Mesenchymal stem cell (in vitro differentiated cells and primary cell): ENCODE results near the gene MEMO1.

ENCODE experiments used
- DNase-seq: peaks from one replicate; pipeline ENCODE4 v3.0.0-alpha.2; 2013
- H2AFZ ChIP-seq: one replicate; pipeline ENCODE4 v1.6.1; 2013; ENCODE audit warnings: low read depth, mild to moderate bottlenecking, control low read depth, inconsistent platforms, low read length, moderate library complexity
- H2AK5ac ChIP-seq: 2 replicates; pipeline ENCODE4 v1.6.1; 2013; ENCODE audit warnings: low read length, moderate library complexity, mild to moderate bottlenecking, inconsistent platforms; ENCODE audit not compliant: severe bottlenecking
- H2BK120ac ChIP-seq: one replicate; pipeline ENCODE4 v1.6.1; 2013; ENCODE audit warnings: low read depth, mild to moderate bottlenecking, inconsistent platforms, low read length, moderate library complexity
- H2BK12ac ChIP-seq, 2 experiments: one replicate each; pipeline ENCODE4 v1.6.1; 2013; ENCODE audit warnings: inconsistent platforms in 2 of 2, low read length in 2 of 2, mild to moderate bottlenecking in 2 of 2, moderate library complexity in 2 of 2, control low read depth in 1 of 2
- H2BK15ac ChIP-seq: one replicate; pipeline ENCODE4 v1.6.1; 2013; ENCODE audit warnings: mild to moderate bottlenecking, low read depth, inconsistent platforms; ENCODE audit not compliant: poor library complexity, severe bottlenecking
- H2BK5ac ChIP-seq: 2 replicates; pipeline ENCODE4 v1.6.1; 2013; ENCODE audit warnings: low read depth, mild to moderate bottlenecking, low read length, control low read depth, inconsistent platforms; ENCODE audit not compliant: poor library complexity, severe bottlenecking
- H3K14ac ChIP-seq, 2 experiments: one replicate each; pipeline ENCODE4 v1.6.1; 2013; ENCODE audit warnings: inconsistent platforms in 2 of 2, low read length in 2 of 2, control low read depth in 1 of 2, mild to moderate bottlenecking in 1 of 2, moderate library complexity in 1 of 2
- H3K18ac ChIP-seq, 2 experiments: one replicate each; pipeline ENCODE4 v1.6.1; 2013; ENCODE audit warnings: inconsistent platforms in 2 of 2, low read length in 2 of 2, control low read depth in 1 of 2, low read depth in 1 of 2, mild to moderate bottlenecking in 1 of 2
- H3K23ac ChIP-seq, 2 experiments: one replicate each; pipeline ENCODE4 v1.6.1; 2013; ENCODE audit warnings: inconsistent platforms in 2 of 2, low read length in 2 of 2, mild to moderate bottlenecking in 2 of 2, moderate library complexity in 2 of 2, control low read depth in 1 of 2
- H3K27ac ChIP-seq: 2 replicates; pipeline ENCODE4 v1.5.1; 2013; ENCODE audit warnings: mild to moderate bottlenecking, moderate library complexity, low read length, control low read depth, inconsistent platforms; ENCODE audit not compliant: poor library complexity, severe bottlenecking
- H3K27me3 ChIP-seq, 2 experiments: 2 replicates each; pipeline versions ENCODE4 v1.6.1 to v1.7.0; 2013; ENCODE audit warnings: low read length in 2 of 2, mild to moderate bottlenecking in 2 of 2, moderate library complexity in 2 of 2, control low read depth in 1 of 2, inconsistent platforms in 1 of 2; ENCODE audit not compliant: control insufficient read depth in 1 of 2, insufficient read depth in 1 of 2
- H3K36me3 ChIP-seq, 2 experiments: 2 replicates each; pipeline versions ENCODE4 v1.6.1 to v1.7.0; 2013; ENCODE audit warnings: low read length in 2 of 2, control low read depth in 1 of 2, inconsistent platforms in 1 of 2, low read depth in 1 of 2, mild to moderate bottlenecking in 1 of 2; ENCODE audit not compliant: insufficient read depth in 2 of 2, control insufficient read depth in 1 of 2
- H3K4ac ChIP-seq, 2 experiments: one replicate each; pipeline ENCODE4 v1.6.1; 2013; ENCODE audit warnings: inconsistent platforms in 2 of 2, low read length in 2 of 2, mild to moderate bottlenecking in 2 of 2, moderate library complexity in 2 of 2, control low read depth in 1 of 2, low read depth in 1 of 2
- H3K4me1 ChIP-seq: 2 replicates; pipeline ENCODE4 v1.6.1; 2013; ENCODE audit warnings: low read depth, low read length, control low read depth; ENCODE audit not compliant: control insufficient read depth, insufficient read depth
- H3K4me2 ChIP-seq: 2 replicates; pipeline ENCODE4 v1.6.1; 2013; ENCODE audit warnings: low read length, mild to moderate bottlenecking, inconsistent platforms; ENCODE audit not compliant: poor library complexity, severe bottlenecking
- H3K4me3 ChIP-seq, 2 experiments: 2 replicates each; pipeline versions ENCODE4 v1.5.1 to v1.7.0; 2013; ENCODE audit warnings: low read length in 2 of 2, mild to moderate bottlenecking in 2 of 2, control low read depth in 1 of 2, low read depth in 1 of 2; ENCODE audit not compliant: insufficient read depth in 1 of 2
- H3K79me1 ChIP-seq: replicated peaks from 2 replicates; pipeline ENCODE4 v1.6.1; 2013; ENCODE audit warnings: mild to moderate bottlenecking, control low read depth, low read length, inconsistent platforms; ENCODE audit not compliant: poor library complexity, severe bottlenecking
- H3K9ac ChIP-seq: 2 replicates; pipeline ENCODE4 v1.7.0; 2013; ENCODE audit warnings: mild to moderate bottlenecking, low read length, moderate library complexity
- H3K9me3 ChIP-seq: 2 replicates; pipeline ENCODE4 v1.7.0; 2013; ENCODE audit warnings: mild to moderate bottlenecking, low read length; ENCODE audit not compliant: control insufficient read depth
- H4K8ac ChIP-seq: one replicate; pipeline ENCODE4 v1.6.1; 2013; ENCODE audit warnings: inconsistent platforms, mild to moderate bottlenecking, low read length, moderate library complexity
- H4K91ac ChIP-seq: one replicate; pipeline ENCODE4 v1.6.1; 2013; ENCODE audit warnings: mild to moderate bottlenecking, low read length, inconsistent platforms
- WGBS: methylation state at CpG from one replicate; pipeline ENCODE4 v1.1.7; 2013; ENCODE audit warnings: mixed read lengths; 5-methylcytosine and 5-hydroxymethylcytosine counted together

The MEMO1 gene

GRCh38 chr2:31973665-31974064 lies 37.1 kb downstream of the MEMO1 start:
- Histone ChIP-seq H3K9ac (no peak overlapping the region), H3K27me3 (no peaks in the 10 kb centered on the region), H2BK5ac (no peak overlapping the region), H2AFZ (no peak overlapping the region), H3K4me1 (peaks cover 3% of the 10 kb centered on the region), H4K91ac (no peak overlapping the region), H3K14ac (no peak overlapping the region), H3K27ac (no peak overlapping the region), H2AK5ac (no peak overlapping the region), H3K36me3 (no peaks in the 10 kb centered on the region), H3K79me1 (peaks cover 7% of the 10 kb centered on the region), H3K4me2 (no peak overlapping the region), H3K4me3 (no peak overlapping the region), H3K23ac (no peak overlapping the region), H2BK15ac (no peak overlapping the region), H3K9me3 (no peaks in the 10 kb centered on the region), H4K8ac (no peak overlapping the region), H3K18ac (no peak overlapping the region), H2BK120ac (no peak overlapping the region), H2BK12ac (no peak overlapping the region), H3K4ac (no peak overlapping the region)
- DNase-seq: no peak

- H2AFZ ChIP-seq: no peak overlapping the region
- no peaks in the 10 kb centered on the region for H3K9me3 ChIP-seq
- no peak overlapping the region for H3K14ac ChIP-seq
- H4K91ac ChIP-seq: no peak overlapping the region
- H3K4me3 ChIP-seq: no peak overlapping the region
- no peaks in the 10 kb centered on the region for H3K27me3 ChIP-seq
- H3K4ac ChIP-seq: no peak overlapping the region
- peaks cover 3% of the 10 kb centered on the region for H3K4me1 ChIP-seq
- no peak overlapping the region for H3K18ac ChIP-seq
- H3K4me2 ChIP-seq: no peak overlapping the region
- no peak overlapping the region for H3K9ac ChIP-seq
- no peak overlapping the region for H2BK15ac ChIP-seq
- no peak for DNase-seq
- H2BK120ac ChIP-seq: no peak overlapping the region
- H4K8ac ChIP-seq: no peak overlapping the region
- no peaks in the 10 kb centered on the region for H3K36me3 ChIP-seq
- H2AK5ac ChIP-seq: no peak overlapping the region
- H3K27ac ChIP-seq: no peak overlapping the region
- peaks cover 7% of the 10 kb centered on the region for H3K79me1 ChIP-seq
- H3K23ac ChIP-seq: no peak overlapping the region
- H2BK12ac ChIP-seq: no peak overlapping the region
- 92% methylated on average over 2 of the region's 2 CpGs for WGBS
- no peak overlapping the region for H2BK5ac ChIP-seq
These were observed 38.7 kb downstream of the MEMO1 start for GRCh38 chr2:31972059-31972458.

- no CpG with 5 or more reads among the region's 4 CpGs for WGBS
- Histone ChIP-seq H4K8ac (no peak overlapping the region), H3K4me2 (no peak overlapping the region), H4K91ac (no peak overlapping the region), H3K4ac (no peak overlapping the region), H3K4me3 (no peak overlapping the region), H2AK5ac (no peak overlapping the region), H3K18ac (no peak overlapping the region), H3K36me3 (peaks cover under 1 to 4% of the 10 kb centered on the region in 2 experiments), H3K27me3 (no peaks in the 10 kb centered on the region), H2BK5ac (no peak overlapping the region), H3K4me1 (peaks cover 2% of the 10 kb centered on the region), H2AFZ (no peak overlapping the region), H3K9me3 (no peaks in the 10 kb centered on the region), H3K79me1 (peaks cover 11% of the 10 kb centered on the region), H2BK12ac (no peak overlapping the region), H3K9ac (no peak overlapping the region), H3K27ac (no peak overlapping the region), H3K14ac (no peak overlapping the region), H2BK120ac (no peak overlapping the region), H3K23ac (no peak overlapping the region), H2BK15ac (peak overlapping the region; percentile 69)
- DNase-seq: no peak
These were observed 41.6 kb downstream of the MEMO1 start for GRCh38 chr2:31969178-31969577.

- H3K27me3 ChIP-seq: no peaks in the 10 kb centered on the region
- H3K79me1 ChIP-seq: peaks cover 12% of the 10 kb centered on the region
- H3K23ac ChIP-seq: no peak overlapping the region
- H4K8ac ChIP-seq: no peak overlapping the region
- WGBS: no CpG with 5 or more reads among the region's 1 CpG
- peaks cover 2 to 4% of the 10 kb centered on the region in 2 experiments for H3K36me3 ChIP-seq
- no peak overlapping the region for H3K4me3 ChIP-seq
- H3K4me1 ChIP-seq: peaks cover 2% of the 10 kb centered on the region
- no peak overlapping the region for H2BK120ac ChIP-seq
- no peak for DNase-seq
- H3K9me3 ChIP-seq: no peaks in the 10 kb centered on the region
- no peak overlapping the region for H2BK5ac ChIP-seq
- no peak overlapping the region for H3K4ac ChIP-seq
- no peak overlapping the region for H3K18ac ChIP-seq
- no peak overlapping the region for H2BK15ac ChIP-seq
- H2BK12ac ChIP-seq: no peak overlapping the region
- no peak overlapping the region for H3K4me2 ChIP-seq
- no peak overlapping the region for H3K9ac ChIP-seq
- H2AK5ac ChIP-seq: no peak overlapping the region
- no peak overlapping the region for H3K14ac ChIP-seq
- H3K27ac ChIP-seq: no peak overlapping the region
- H4K91ac ChIP-seq: no peak overlapping the region
- no peak overlapping the region for H2AFZ ChIP-seq
These were observed 43.0 kb downstream of the MEMO1 start for GRCh38 chr2:31967790-31968189.
